Esophagus squamous epithelium (tissue), 4 donors: ENCODE measurements around the gene SCGB3A2.

Experiments
- CTCF ChIP-seq, 6 experiments: fragments of 450-650 bp in 4 of 6; fragments of 200-600 bp in 2 of 6; sonication (generic) in 2 of 6; IDR thresholded peaks; one replicate each; pipeline ENCODE4 v1.5.1; 2016 to 2019; ENCODE audit warnings: antibody characterized with exemption in 6 of 6, mild to moderate bottlenecking in 4 of 6, moderate library complexity in 4 of 6
- POLR2A ChIP-seq, 4 donors: fragments of 450-650 bp; IDR thresholded peaks; one replicate each; pipeline ENCODE4 v1.6.1; 2017; ENCODE audit warnings: antibody characterized with exemption in 4 of 4, mild to moderate bottlenecking in 4 of 4, moderate library complexity in 3 of 4

GRCh38 chr5:147878066-147878759, at the start of gene SCGB3A2:
- no peak for TF ChIP-seq POLR2A (IDR thresholded peaks at IDR 0.05)
- TF ChIP-seq CTCF (IDR thresholded peaks at IDR 0.05): no peak
